Neural cell (in vitro differentiated cells): ENCODE data around the gene KRT10.

ENCODE experiments used
- CTCF ChIP-seq: fragments of 450-650 bp; IDR thresholded peaks from 2 replicates; pipeline ENCODE4 v1.5.1; 2014; ENCODE audit warnings: antibody characterized with exemption, mild to moderate bottlenecking, moderate library complexity; ENCODE audit not compliant: poor library complexity, severe bottlenecking
- EP300 ChIP-seq: fragments of 450-650 bp; conservative IDR thresholded peaks from 2 replicates; pipeline ENCODE4 v1.6.1; 2014; ENCODE audit warnings: antibody characterized with exemption, mild to moderate bottlenecking, moderate library complexity; ENCODE audit not compliant: poor library complexity, severe bottlenecking
- EZH2 ChIP-seq: fragments of 200-600, 300-800 bp; shearing (Covaris generic), sonication (generic); IDR thresholded peaks from 2 replicates; pipeline ENCODE4 v1.6.1; 2014; ENCODE audit warnings: antibody characterized with exemption, low read length, borderline replicate concordance, mild to moderate bottlenecking; ENCODE audit not compliant: insufficient read depth, poor library complexity, severe bottlenecking
- TAF1 ChIP-seq: IDR thresholded peaks from 2 replicates; pipeline ENCODE4 v1.6.1; 2012; ENCODE audit warnings: low read depth
- TF ChIP-seq, protein P1 (sequence below): IDR thresholded peaks from 2 replicates; pipeline ENCODE4 v1.6.1; 2012; ENCODE audit warnings: borderline replicate concordance

DNA sequence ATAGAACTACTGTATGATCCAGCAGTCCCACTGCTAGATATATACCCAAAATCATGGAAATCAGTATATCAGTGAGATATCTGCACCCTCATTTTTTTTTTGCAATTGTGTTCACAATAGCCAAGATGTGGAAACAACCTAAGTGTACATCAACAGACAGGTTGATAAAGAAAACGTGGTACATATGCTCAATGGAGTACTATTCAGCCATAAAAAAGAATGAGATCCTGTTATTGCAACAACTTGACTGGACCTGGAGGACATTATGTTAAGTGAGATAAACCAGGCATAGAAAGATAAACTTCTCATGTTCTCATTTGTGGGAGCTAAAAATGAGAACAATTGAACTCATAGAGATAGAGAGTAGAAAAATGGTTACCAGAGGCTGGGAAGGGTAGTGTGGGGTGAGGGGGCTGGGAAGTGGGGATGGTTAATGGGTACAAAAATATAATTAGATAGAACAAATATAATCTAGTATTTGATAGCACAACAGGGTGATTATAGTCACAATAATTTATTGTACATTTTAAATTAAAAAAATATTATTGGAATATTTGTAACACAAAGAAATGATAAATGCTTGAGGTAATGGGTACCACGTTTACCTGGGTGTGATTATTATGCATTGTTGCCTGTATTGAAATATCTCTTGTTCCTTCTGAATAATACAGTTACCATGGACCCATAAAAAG is 7.8 kb upstream of the KRT10 start:
- no peak for TF ChIP-seq CTCF
- TF ChIP-seq EZH2 = no peak
- no peak for TF ChIP-seq EP300
- TF ChIP-seq, protein P1, sequence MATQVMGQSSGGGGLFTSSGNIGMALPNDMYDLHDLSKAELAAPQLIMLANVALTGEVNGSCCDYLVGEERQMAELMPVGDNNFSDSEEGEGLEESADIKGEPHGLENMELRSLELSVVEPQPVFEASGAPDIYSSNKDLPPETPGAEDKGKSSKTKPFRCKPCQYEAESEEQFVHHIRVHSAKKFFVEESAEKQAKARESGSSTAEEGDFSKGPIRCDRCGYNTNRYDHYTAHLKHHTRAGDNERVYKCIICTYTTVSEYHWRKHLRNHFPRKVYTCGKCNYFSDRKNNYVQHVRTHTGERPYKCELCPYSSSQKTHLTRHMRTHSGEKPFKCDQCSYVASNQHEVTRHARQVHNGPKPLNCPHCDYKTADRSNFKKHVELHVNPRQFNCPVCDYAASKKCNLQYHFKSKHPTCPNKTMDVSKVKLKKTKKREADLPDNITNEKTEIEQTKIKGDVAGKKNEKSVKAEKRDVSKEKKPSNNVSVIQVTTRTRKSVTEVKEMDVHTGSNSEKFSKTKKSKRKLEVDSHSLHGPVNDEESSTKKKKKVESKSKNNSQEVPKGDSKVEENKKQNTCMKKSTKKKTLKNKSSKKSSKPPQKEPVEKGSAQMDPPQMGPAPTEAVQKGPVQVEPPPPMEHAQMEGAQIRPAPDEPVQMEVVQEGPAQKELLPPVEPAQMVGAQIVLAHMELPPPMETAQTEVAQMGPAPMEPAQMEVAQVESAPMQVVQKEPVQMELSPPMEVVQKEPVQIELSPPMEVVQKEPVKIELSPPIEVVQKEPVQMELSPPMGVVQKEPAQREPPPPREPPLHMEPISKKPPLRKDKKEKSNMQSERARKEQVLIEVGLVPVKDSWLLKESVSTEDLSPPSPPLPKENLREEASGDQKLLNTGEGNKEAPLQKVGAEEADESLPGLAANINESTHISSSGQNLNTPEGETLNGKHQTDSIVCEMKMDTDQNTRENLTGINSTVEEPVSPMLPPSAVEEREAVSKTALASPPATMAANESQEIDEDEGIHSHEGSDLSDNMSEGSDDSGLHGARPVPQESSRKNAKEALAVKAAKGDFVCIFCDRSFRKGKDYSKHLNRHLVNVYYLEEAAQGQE = no peak
- no peak for TF ChIP-seq TAF1
